Type B pancreatic cell (in vitro differentiated cells): ENCODE measurements around the gene FGF16. TPM values are rescaled to one million over a fixed set of nuclear protein-coding genes. Genes with fewer than 3 reads are reported as not detected.

Experiments used
- DNase-seq: peaks from one replicate; pipeline ENCODE4 v3.0.0; 2021; ENCODE audit warnings: mixed read lengths; ENCODE audit not compliant: unreplicated experiment; ENCODE audit errors: extremely low spot score
- H3K27ac Mint-ChIP-seq: 2 replicates; pipeline ENCODE4 v1.8.0; 2021; ENCODE audit warnings: mild to moderate bottlenecking, mixed read lengths
- H3K27me3 Mint-ChIP-seq: 2 replicates; pipeline ENCODE4 v1.8.0; 2021; ENCODE audit warnings: mixed read lengths
- H3K36me3 Mint-ChIP-seq: 2 replicates; pipeline ENCODE4 v1.8.0; 2021; ENCODE audit warnings: mixed read lengths
- H3K4me1 Mint-ChIP-seq: one replicate; pipeline ENCODE4 v1.8.0; 2021; ENCODE audit warnings: mixed read lengths; ENCODE audit not compliant: unreplicated experiment
- H3K4me3 Mint-ChIP-seq: 2 replicates; pipeline ENCODE4 v1.8.0; 2021; ENCODE audit warnings: mild to moderate bottlenecking, mixed read lengths
- H3K9me3 Mint-ChIP-seq: 2 replicates; pipeline ENCODE4 v1.8.0; 2021; ENCODE audit warnings: mixed read lengths
- total RNA-seq: library from RNA; stranded (reverse); gene quantifications from 2 replicates; pipeline ENCODE4 v1.2.1, GENCODE V29; 2021; ENCODE audit warnings: low replicate concordance
- TF ChIP-seq, protein P1 (sequence below): fragments of 200-600 bp; sonication (generic); conservative IDR thresholded peaks from 2 replicates; pipeline ENCODE4 v1.5.0; 2021; ENCODE audit warnings: antibody characterized with exemption, mild to moderate bottlenecking

FGF16 gene
- total RNA-seq, 1 donor from 2014 or later = not detected

DNA sequence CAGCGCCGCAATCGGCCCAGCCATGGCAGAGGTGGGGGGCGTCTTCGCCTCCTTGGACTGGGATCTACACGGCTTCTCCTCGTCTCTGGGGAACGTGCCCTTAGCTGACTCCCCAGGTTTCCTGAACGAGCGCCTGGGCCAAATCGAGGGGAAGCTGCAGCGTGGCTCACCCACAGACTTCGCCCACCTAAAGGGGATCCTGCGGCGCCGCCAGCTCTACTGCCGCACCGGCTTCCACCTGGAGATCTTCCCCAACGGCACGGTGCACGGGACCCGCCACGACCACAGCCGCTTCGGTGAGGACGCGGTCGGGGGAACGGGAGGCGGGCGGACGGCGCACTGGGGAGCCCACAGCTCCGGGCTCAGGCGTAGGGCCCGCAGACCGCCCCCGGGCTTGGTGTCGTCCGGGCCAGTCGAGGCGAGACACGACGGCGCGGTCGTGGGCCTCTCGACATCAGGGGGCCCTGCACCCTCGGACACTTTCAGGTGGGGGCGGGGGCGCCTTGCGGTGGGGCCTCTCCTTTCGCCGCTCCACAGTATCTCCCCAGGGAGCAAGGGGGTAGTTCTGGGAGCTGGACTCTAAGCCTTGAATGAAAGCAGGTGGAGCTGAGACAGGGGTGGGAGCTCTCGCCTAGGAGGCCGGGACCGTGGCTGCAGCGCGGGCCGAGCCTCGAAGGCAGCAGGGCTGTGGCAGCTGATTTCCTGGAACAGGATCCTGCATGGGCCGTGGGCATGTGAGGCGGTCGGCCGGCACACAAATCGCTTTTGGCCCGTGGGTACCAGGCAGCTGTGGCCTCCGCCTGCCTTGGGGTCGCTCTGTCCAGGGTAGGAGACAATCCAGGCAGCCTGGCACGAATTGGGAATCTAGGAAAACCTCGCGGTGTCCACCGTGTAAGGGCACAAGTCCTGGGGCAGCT is 722 bp downstream of the FGF16 start:
- TF ChIP-seq, protein P1, sequence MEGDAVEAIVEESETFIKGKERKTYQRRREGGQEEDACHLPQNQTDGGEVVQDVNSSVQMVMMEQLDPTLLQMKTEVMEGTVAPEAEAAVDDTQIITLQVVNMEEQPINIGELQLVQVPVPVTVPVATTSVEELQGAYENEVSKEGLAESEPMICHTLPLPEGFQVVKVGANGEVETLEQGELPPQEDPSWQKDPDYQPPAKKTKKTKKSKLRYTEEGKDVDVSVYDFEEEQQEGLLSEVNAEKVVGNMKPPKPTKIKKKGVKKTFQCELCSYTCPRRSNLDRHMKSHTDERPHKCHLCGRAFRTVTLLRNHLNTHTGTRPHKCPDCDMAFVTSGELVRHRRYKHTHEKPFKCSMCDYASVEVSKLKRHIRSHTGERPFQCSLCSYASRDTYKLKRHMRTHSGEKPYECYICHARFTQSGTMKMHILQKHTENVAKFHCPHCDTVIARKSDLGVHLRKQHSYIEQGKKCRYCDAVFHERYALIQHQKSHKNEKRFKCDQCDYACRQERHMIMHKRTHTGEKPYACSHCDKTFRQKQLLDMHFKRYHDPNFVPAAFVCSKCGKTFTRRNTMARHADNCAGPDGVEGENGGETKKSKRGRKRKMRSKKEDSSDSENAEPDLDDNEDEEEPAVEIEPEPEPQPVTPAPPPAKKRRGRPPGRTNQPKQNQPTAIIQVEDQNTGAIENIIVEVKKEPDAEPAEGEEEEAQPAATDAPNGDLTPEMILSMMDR = no peak
- no peak for DNase-seq
- no peaks in the 10 kb centered on the region for H3K4me1 Mint-ChIP-seq
- H3K9me3 Mint-ChIP-seq = no peaks in the 10 kb centered on the region
- no peaks in the 10 kb centered on the region for H3K36me3 Mint-ChIP-seq
- H3K4me3 Mint-ChIP-seq = no peak overlapping the region
- peaks cover 65% of the 10 kb centered on the region for H3K27me3 Mint-ChIP-seq
- H3K27ac Mint-ChIP-seq = no peak overlapping the region

DNA sequence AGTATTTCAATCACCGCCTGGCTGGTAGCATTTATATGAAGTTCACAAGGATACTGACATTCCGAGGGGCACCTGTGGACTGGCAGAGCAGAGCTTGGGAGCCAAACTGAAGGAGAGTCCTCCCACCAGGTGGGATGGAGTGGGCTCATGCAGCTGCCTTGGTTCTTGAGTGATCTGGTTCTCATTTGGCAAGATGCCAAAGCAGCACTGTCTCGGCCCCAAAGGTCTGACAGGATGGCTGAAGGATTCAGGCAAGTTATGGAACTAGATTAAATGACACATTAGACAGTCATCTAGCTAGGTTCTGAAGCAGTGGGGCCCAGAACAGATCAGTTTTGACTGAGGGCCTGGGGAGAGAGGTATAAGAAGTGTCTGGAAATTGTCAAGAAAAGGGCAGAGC is 3.2 kb downstream of the FGF16 start:
- Mint-ChIP-seq H3K4me1 (no peaks in the 10 kb centered on the region), H3K36me3 (no peaks in the 10 kb centered on the region)

DNA sequence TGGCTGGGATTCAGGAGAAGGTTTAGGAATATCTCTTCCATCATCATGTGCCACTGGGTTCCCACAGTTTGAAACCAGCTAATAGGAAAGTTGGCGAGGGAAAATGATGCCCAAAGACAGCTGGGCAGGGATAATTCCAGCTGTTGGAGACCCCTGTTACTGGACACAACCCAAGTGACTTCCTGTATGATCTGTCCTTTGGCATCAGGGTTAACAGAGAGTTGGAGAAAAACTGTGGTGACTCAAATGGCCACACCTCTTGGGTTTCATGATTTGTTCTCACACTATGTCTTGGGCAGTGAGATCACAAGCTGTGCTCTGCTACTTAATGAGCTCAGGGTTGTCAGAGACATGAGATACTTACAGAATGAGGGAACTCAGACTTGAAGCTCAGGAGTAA is 3.8 kb downstream of the FGF16 start:
- H3K9me3 Mint-ChIP-seq = no peaks in the 10 kb centered on the region
- no peak overlapping the region for H3K27ac Mint-ChIP-seq
- peaks cover 48% of the 10 kb centered on the region for H3K27me3 Mint-ChIP-seq
- DNase-seq = no peak
- TF ChIP-seq, protein P1 = no peak
- H3K4me3 Mint-ChIP-seq = no peak overlapping the region
- no peaks in the 10 kb centered on the region for H3K36me3 Mint-ChIP-seq
- no peaks in the 10 kb centered on the region for H3K4me1 Mint-ChIP-seq

More for the DNA sequence above, 3.2 kb downstream of the FGF16 start:
- TF ChIP-seq, protein P1 = no peak
- Mint-ChIP-seq H3K9me3 (no peaks in the 10 kb centered on the region), H3K4me3 (no peak overlapping the region), H3K27ac (no peak overlapping the region), H3K27me3 (peaks cover 53% of the 10 kb centered on the region)
- no peak for DNase-seq

DNA sequence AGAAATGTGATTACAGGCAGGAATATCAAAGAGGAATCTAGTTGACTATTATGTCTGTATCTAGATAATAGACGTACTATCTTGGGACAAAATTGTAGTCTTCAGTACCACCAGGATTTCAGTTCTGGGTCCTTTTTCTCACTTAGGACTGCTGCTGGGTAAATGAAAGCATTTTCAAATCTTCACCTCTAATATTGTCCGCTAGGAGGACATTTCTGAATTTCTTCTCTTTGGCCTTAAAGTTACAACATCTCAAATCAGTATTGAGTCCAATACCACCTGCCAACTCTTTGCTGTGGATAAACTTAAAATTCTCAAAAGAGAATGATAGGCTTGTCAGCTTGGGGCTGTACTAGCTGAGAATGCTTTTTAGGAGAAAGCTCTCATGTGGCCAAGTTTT is 6.0 kb downstream of the FGF16 start:
- H3K36me3 Mint-ChIP-seq = no peaks in the 10 kb centered on the region
- no peaks in the 10 kb centered on the region for H3K9me3 Mint-ChIP-seq
- no peak overlapping the region for H3K27ac Mint-ChIP-seq
- no peaks in the 10 kb centered on the region for H3K4me1 Mint-ChIP-seq
- DNase-seq = no peak
- TF ChIP-seq, protein P1 = no peak
- H3K27me3 Mint-ChIP-seq = peaks cover 34% of the 10 kb centered on the region
- no peak overlapping the region for H3K4me3 Mint-ChIP-seq

DNA sequence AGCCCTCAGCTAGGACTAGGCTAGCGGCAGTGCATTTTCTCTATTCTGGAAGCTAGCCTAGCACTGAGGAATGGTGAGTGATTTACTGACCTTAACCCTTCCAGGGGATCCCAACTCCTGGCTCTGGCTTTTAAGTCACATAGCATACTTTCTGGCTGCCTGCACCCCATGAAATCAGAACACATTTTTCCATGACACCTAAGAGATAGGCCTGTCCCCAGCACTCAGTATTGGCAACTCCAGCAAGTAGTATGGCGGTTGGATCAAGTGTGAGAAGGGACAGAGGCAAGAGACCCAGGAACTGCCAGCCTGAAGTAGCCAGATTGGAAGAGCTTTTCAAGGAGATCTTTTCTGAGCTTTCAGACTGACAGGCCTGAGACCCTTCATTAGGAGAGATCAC is 8.2 kb downstream of the FGF16 start:
- H3K4me3 Mint-ChIP-seq = no peak overlapping the region
- H3K4me1 Mint-ChIP-seq = no peaks in the 10 kb centered on the region
- H3K36me3 Mint-ChIP-seq = no peaks in the 10 kb centered on the region
- H3K27ac Mint-ChIP-seq = no peak overlapping the region
- peaks cover 14% of the 10 kb centered on the region for H3K27me3 Mint-ChIP-seq
- no peak for DNase-seq
- H3K9me3 Mint-ChIP-seq = no peaks in the 10 kb centered on the region
- TF ChIP-seq, protein P1 = no peak
